DND-41 (cell line): Measurements from ENCODE around the gene NKD2.

Experiments
- ATAC-seq: fragments of 200-7000 bp; cut with Tn5 transposase; 3 replicates; pipeline ENCODE4 v1.9.1; 2021; ENCODE audit warnings: low read depth; ENCODE audit not compliant: insufficient read depth
- DNase-seq: peaks from one replicate; pipeline ENCODE4 v3.0.0-alpha.2; 2020
- H2AFZ ChIP-seq: 2 replicates; pipeline ENCODE4 v1.6.0; 2012; ENCODE audit warnings: low read depth, low read length
- H3K27ac ChIP-seq: 2 replicates; pipeline ENCODE4 v1.5.1; 2012; ENCODE audit warnings: low read length, inconsistent platforms
- H3K27me3 ChIP-seq: fragments of 200-600 bp; sonication (generic); 2 replicates; pipeline ENCODE4 v1.6.0; 2012; ENCODE audit warnings: low read length, mild to moderate bottlenecking, inconsistent platforms; ENCODE audit not compliant: insufficient read depth, poor library complexity
- H3K36me3 ChIP-seq: 2 replicates; pipeline ENCODE4 v1.5.1; 2012; ENCODE audit warnings: low read length, inconsistent platforms; ENCODE audit not compliant: insufficient read depth
- H3K4me1 ChIP-seq: 2 replicates; pipeline ENCODE4 v1.5.1; 2012; ENCODE audit warnings: mild to moderate bottlenecking, low read length; ENCODE audit not compliant: insufficient read depth
- H3K4me2 ChIP-seq: 2 replicates; pipeline ENCODE4 v1.6.0; 2012; ENCODE audit warnings: mild to moderate bottlenecking, moderate library complexity, low read length, inconsistent platforms; ENCODE audit not compliant: insufficient read depth
- H3K4me3 ChIP-seq, 2 experiments: fragments of 200-600 bp in 1 of 2; shearing (Covaris generic) in 1 of 2; 2 replicates each; pipeline ENCODE4 v1.5.1; 2012 to 2016; ENCODE audit warnings: inconsistent platforms in 2 of 2, low read length in 2 of 2, mild to moderate bottlenecking in 2 of 2, low read depth in 1 of 2, moderate library complexity in 1 of 2
- H3K79me2 ChIP-seq: 2 replicates; pipeline ENCODE4 v1.6.0; 2012; ENCODE audit warnings: low read length, inconsistent platforms; ENCODE audit not compliant: insufficient read depth
- H3K9ac ChIP-seq: 2 replicates; pipeline ENCODE4 v1.6.0; 2012; ENCODE audit warnings: low read depth, mild to moderate bottlenecking, inconsistent platforms, low read length, moderate library complexity
- H3K9me3 ChIP-seq: 2 replicates; pipeline ENCODE4 v1.5.1; 2012; ENCODE audit warnings: low read length, moderate library complexity, mild to moderate bottlenecking, inconsistent platforms; ENCODE audit not compliant: insufficient read depth, severe bottlenecking
- H4K20me1 ChIP-seq: 2 replicates; pipeline ENCODE4 v1.6.0; 2012; ENCODE audit warnings: low read length; ENCODE audit not compliant: insufficient read depth
- EZH2 ChIP-seq: IDR thresholded peaks from 3 replicates; pipeline ENCODE4 v1.6.1; 2012; ENCODE audit warnings: borderline replicate concordance, low read depth, mild to moderate bottlenecking, moderate library complexity, low read length, inconsistent platforms; ENCODE audit not compliant: severe bottlenecking
- TF ChIP-seq, protein P1 (sequence below): IDR thresholded peaks from 2 replicates; pipeline ENCODE4 v1.5.1; 2012; ENCODE audit warnings: borderline replicate concordance, low read length, moderate library complexity, mild to moderate bottlenecking; ENCODE audit not compliant: poor library complexity, severe bottlenecking; ENCODE audit errors: extremely low read depth

Gene NKD2

DNA sequence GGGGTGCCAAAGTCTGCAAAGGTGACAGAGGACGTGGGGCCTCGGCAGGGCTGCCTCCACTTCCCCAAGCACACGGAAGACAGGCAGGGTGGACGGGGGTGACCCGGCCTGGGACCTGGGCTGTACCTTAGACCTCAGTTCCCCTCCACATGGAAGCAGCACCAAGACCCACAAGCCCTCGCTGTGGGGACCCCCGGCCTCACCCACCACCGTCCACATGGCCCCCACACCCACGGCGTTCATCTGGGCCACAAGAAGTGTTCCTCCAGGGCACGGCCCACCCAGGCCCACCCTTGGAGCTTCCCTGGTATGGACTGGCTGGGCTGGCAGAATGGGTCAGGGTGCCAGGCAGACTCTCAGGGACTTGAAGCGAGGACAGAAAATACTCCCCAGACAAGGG is 45.8 kb upstream of the NKD2 start:
- Histone ChIP-seq H3K9ac (peak overlapping the region; percentile 69), H3K79me2 (no peaks in the 10 kb centered on the region), H3K4me2 (peak overlapping the region; percentile 68), H3K4me3 (no peak overlapping the region; a peak in 1 of 4 replicates), H4K20me1 (no peaks in the 10 kb centered on the region), H3K4me1 (peaks cover 79% of the 10 kb centered on the region), H3K36me3 (no peaks in the 10 kb centered on the region), H3K27ac (peak overlapping the region; percentile 97), H2AFZ (0 out of 2 replicates have a peak overlapping the region, but pooled peaks have one; percentile 60), H3K27me3 (peaks cover under 1% of the 10 kb centered on the region), H3K9me3 (no peaks in the 10 kb centered on the region)
- DNase-seq (no peak), ATAC-seq (no peak)
- TF ChIP-seq, protein P1, sequence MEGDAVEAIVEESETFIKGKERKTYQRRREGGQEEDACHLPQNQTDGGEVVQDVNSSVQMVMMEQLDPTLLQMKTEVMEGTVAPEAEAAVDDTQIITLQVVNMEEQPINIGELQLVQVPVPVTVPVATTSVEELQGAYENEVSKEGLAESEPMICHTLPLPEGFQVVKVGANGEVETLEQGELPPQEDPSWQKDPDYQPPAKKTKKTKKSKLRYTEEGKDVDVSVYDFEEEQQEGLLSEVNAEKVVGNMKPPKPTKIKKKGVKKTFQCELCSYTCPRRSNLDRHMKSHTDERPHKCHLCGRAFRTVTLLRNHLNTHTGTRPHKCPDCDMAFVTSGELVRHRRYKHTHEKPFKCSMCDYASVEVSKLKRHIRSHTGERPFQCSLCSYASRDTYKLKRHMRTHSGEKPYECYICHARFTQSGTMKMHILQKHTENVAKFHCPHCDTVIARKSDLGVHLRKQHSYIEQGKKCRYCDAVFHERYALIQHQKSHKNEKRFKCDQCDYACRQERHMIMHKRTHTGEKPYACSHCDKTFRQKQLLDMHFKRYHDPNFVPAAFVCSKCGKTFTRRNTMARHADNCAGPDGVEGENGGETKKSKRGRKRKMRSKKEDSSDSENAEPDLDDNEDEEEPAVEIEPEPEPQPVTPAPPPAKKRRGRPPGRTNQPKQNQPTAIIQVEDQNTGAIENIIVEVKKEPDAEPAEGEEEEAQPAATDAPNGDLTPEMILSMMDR, result no peak
- no peak for TF ChIP-seq EZH2

DNA sequence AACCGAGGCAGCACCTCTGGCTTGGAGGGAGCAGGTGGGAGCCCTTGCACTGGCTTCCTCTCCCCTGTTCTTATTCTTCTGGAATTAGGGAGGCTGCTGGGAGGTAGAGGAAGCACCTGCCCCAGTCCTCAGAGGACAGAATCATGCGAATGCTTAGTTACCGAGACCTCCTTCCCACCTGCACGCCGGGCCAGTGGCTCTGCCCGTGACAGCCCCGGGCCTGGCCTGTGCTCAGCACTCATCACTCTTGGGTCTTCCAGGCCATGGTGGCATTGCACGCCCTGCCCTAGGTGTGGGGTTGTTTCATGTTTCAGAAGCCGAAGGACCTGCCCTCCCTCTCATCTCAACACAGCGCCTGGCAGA is 45.3 kb upstream of the NKD2 start:
- DNase-seq, result no peak
- Histone ChIP-seq H3K27me3 (no peaks in the 10 kb centered on the region), H3K9ac (peak overlapping the region; percentile 69), H3K4me1 (peaks cover 82% of the 10 kb centered on the region), H4K20me1 (no peaks in the 10 kb centered on the region), H3K9me3 (no peaks in the 10 kb centered on the region), H3K79me2 (no peaks in the 10 kb centered on the region), H2AFZ (peak overlapping the region; percentile 60), H3K36me3 (no peaks in the 10 kb centered on the region), H3K27ac (peak overlapping the region; percentile 97), H3K4me3 (peak overlapping the region in 1 of 2 experiments; percentile 53; a peak in 2 of 4 replicates), H3K4me2 (peak overlapping the region; percentile 68)
- no peak for ATAC-seq
- TF ChIP-seq, protein P1, result no peak
- no peak for TF ChIP-seq EZH2

DNA sequence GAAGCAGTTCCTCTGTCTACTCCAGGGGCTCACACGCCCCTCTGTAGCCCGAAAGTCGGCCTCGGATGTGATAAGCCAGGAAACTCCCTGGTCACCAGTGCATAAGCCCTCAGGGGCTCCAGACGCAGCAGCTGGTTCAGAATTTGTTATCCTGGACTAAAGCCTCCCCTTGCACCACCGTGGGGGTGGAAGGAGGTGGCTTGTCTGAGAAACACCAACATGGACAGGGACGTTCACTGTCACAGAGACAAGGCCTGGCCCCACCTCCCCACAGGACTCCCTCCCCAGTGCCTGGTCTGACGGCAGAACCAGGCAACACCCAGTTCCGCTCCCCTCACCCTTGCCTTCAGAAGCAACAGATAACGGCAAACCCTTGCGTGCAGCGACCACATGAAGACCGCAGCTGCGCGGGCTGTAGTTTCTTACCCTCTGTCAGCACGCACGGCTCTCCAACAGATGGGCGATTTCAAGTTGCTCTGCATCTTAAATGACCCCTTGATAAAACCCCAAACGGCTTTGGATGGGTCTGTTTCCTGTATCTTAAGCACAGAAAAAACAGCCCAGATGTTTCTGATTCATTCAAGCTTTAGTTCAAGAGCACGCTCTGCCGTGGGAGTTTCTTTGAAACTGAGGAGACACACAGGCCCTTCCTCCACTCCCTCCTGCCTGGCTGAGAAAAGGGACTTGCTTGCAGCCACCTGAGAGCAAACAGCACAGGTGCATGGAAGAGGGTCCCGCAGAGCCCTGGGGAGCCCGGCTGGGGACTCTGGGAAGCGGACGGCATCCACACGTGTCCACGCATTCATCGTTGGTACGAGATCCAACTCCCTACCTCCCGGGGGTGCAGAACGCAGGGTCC is 44.7 kb upstream of the NKD2 start:
- peak; percentile 84 for ATAC-seq

More for the DNA sequence above, 44.7 kb upstream of the NKD2 start:
- peak overlapping the region; percentile 97 for H3K27ac ChIP-seq
- H2AFZ ChIP-seq, result peak overlapping the region; percentile 60
- H3K9ac ChIP-seq, result peak overlapping the region; percentile 69
- peak overlapping the region in 1 of 2 experiments; percentile 53; a peak in 2 of 4 replicates for H3K4me3 ChIP-seq
- H3K36me3 ChIP-seq, result no peaks in the 10 kb centered on the region
- peak overlapping the region; percentile 68 for H3K4me2 ChIP-seq
- TF ChIP-seq, protein P1, result peak; percentile 4
- no peak for TF ChIP-seq EZH2
- H3K79me2 ChIP-seq, result no peaks in the 10 kb centered on the region
- H3K9me3 ChIP-seq, result no peaks in the 10 kb centered on the region
- no peaks in the 10 kb centered on the region for H3K27me3 ChIP-seq
- DNase-seq, result peak; percentile 94
- H3K4me1 ChIP-seq, result peaks cover 87% of the 10 kb centered on the region
- H4K20me1 ChIP-seq, result no peaks in the 10 kb centered on the region
